DMS 273 (cell line): ENCODE results near the gene SETD1A.

Experiments used
- DNase-seq: peaks from one replicate; lab custom pipeline; 2025; ENCODE audit not compliant: unreplicated experiment; lab: John Stamatoyannopoulos, UW

The SETD1A gene

GRCh38 chr16:30980434-30980833 lies 22.9 kb downstream of the SETD1A start:
- DNase-seq, result no peak

GRCh38 chr16:30980959-30981358 lies 23.4 kb downstream of the SETD1A start:
- no peak for DNase-seq

- no peak for DNase-seq
These were observed 25.2 kb downstream of the SETD1A start for GRCh38 chr16:30982548-30983288.

- DNase-seq, result peak; percentile 40
These were observed 25.8 kb downstream of the SETD1A start for GRCh38 chr16:30983289-30983889.

- no peak for DNase-seq
These were observed 26.5 kb downstream of the SETD1A start for GRCh38 chr16:30983898-30984610.

- peak; percentile 95 for DNase-seq
These were observed 27.3 kb downstream of the SETD1A start, which contains the start of gene HSD3B7 for GRCh38 chr16:30984669-30985400. TSS of gene HSD3B7 (plus strand) at chr16:30985207. CDS start at chr16:30985659, 452 bp downstream.

GRCh38 chr16:30985401-30986128 lies 28.0 kb downstream of the SETD1A start:
- peak; percentile 91 for DNase-seq

- DNase-seq, result no peak
These were observed 28.8 kb downstream of the SETD1A start for GRCh38 chr16:30986129-30986991.

- DNase-seq, result no peak
These were observed 30.1 kb downstream of the SETD1A start for GRCh38 chr16:30987581-30988190.

- no peak for DNase-seq
These were observed 32.0 kb downstream of the SETD1A start for GRCh38 chr16:30989469-30990047.

GRCh38 chr16:30990105-30990504 lies 32.6 kb downstream of the SETD1A start:
- no peak for DNase-seq

GRCh38 chr16:30991052-30991451 lies 33.5 kb downstream of the SETD1A start:
- DNase-seq, result no peak

- DNase-seq, result no peak
These were observed 34.8 kb downstream of the SETD1A start for GRCh38 chr16:30992276-30992780.

GRCh38 chr16:30992931-30993816 lies 35.6 kb downstream of the SETD1A start:
- no peak for DNase-seq

- no peak for DNase-seq
These were observed 38.4 kb downstream of the SETD1A start for GRCh38 chr16:30995927-30996323.

GRCh38 chr16:30996324-30996984 lies 38.9 kb downstream of the SETD1A start:
- no peak for DNase-seq
